DOHH2 (cell line): ENCODE data around the gene PTPRN2.

ENCODE experiments used
- H3F3A ChIP-seq: fragments of 200-600 bp; sonication (generic), shearing (Covaris generic); 2 replicates; pipeline ENCODE4 v1.6.0; 2016; ENCODE audit warnings: antibody characterized with exemption, mild to moderate bottlenecking; ENCODE audit not compliant: control insufficient read depth, insufficient read depth
- H3K27ac ChIP-seq: fragments of 200-600 bp; sonication (generic); 2 replicates; pipeline ENCODE4 v1.5.1; 2014; ENCODE audit warnings: low read depth, mild to moderate bottlenecking, low read length, moderate library complexity
- H3K27me3 ChIP-seq: fragments of 200-600 bp; sonication (generic); 2 replicates; pipeline ENCODE4 v1.6.1; 2014; ENCODE audit warnings: mild to moderate bottlenecking, low read length, mixed read lengths; ENCODE audit not compliant: control insufficient read depth
- H3K36me3 ChIP-seq: fragments of 200-600 bp; sonication (generic); 2 replicates; pipeline ENCODE4 v1.6.1; 2014; ENCODE audit warnings: mild to moderate bottlenecking, low read length, moderate library complexity, mixed read lengths; ENCODE audit not compliant: control insufficient read depth
- H3K4me1 ChIP-seq: fragments of 200-600 bp; sonication (generic); 2 replicates; pipeline ENCODE4 v1.6.1; 2014; ENCODE audit warnings: mild to moderate bottlenecking, low read length, mixed read lengths; ENCODE audit not compliant: control insufficient read depth
- H3K4me2 ChIP-seq: fragments of 200-600 bp; sonication (generic); 2 replicates; pipeline ENCODE4 v1.6.0; 2014; ENCODE audit warnings: mild to moderate bottlenecking, low read length, moderate library complexity
- H3K4me3 ChIP-seq: fragments of 200-600 bp; sonication (generic); 2 replicates; pipeline ENCODE4 v1.5.1; 2014; ENCODE audit warnings: mild to moderate bottlenecking, low read length, mixed read lengths
- H3K79me2 ChIP-seq: fragments of 200-600 bp; sonication (generic); 2 replicates; pipeline ENCODE4 v1.6.1; 2014; ENCODE audit warnings: mild to moderate bottlenecking, low read length, mixed read lengths; ENCODE audit not compliant: control insufficient read depth
- H3K9me2 ChIP-seq: fragments of 200-600 bp; sonication (generic); replicated peaks from 2 replicates; pipeline ENCODE4 v1.6.1; 2014; ENCODE audit warnings: mild to moderate bottlenecking, low read length, mixed read lengths; ENCODE audit not compliant: control insufficient read depth
- H3K9me3 ChIP-seq: fragments of 200-600 bp; sonication (generic); 2 replicates; pipeline ENCODE4 v1.6.1; 2014; ENCODE audit warnings: antibody characterized with exemption, low read length, mixed read lengths; ENCODE audit not compliant: control insufficient read depth, insufficient read depth
- H4K20me1 ChIP-seq: fragments of 200-600 bp; sonication (generic); 2 replicates; pipeline ENCODE4 v1.6.0; 2014; ENCODE audit warnings: low read depth, mild to moderate bottlenecking, antibody characterized with exemption, low read length, moderate library complexity; ENCODE audit not compliant: control insufficient read depth, insufficient read depth
- CTCF ChIP-seq: fragments of 200-600 bp; sonication (generic); IDR thresholded peaks from one replicate; pipeline ENCODE4 v1.5.1; 2014; ENCODE audit warnings: antibody characterized with exemption, mild to moderate bottlenecking, low read depth, low read length; ENCODE audit not compliant: poor library complexity, severe bottlenecking
- EZH2phosphoT487 ChIP-seq: fragments of 200-600 bp; sonication (generic); IDR thresholded peaks from 2 replicates; pipeline ENCODE4 v1.6.1; 2017; ENCODE audit warnings: borderline replicate concordance, mild to moderate bottlenecking, antibody characterized with exemption, low read length, moderate library complexity, mixed read lengths

The PTPRN2 gene

GRCh38 chr7:158165711-158166110, 421.9 kb downstream of the PTPRN2 start:
- H3K4me3 ChIP-seq, result no peak overlapping the region
- no peaks in the 10 kb centered on the region for H3K4me1 ChIP-seq
- TF ChIP-seq EZH2phosphoT487 (no peak), CTCF (no peak)
- no peaks in the 10 kb centered on the region for H3F3A ChIP-seq
- no peaks in the 10 kb centered on the region for H3K36me3 ChIP-seq
- no peaks in the 10 kb centered on the region for H3K27me3 ChIP-seq
- no peak overlapping the region for H3K27ac ChIP-seq
- no peaks in the 10 kb centered on the region for H4K20me1 ChIP-seq
- no peaks in the 10 kb centered on the region for H3K79me2 ChIP-seq
- no peak overlapping the region for H3K4me2 ChIP-seq
- no peaks in the 10 kb centered on the region for H3K9me2 ChIP-seq
- H3K9me3 ChIP-seq, result peaks cover 19% of the 10 kb centered on the region; the same call in 1 of the 2 replicates

- Histone ChIP-seq H3K36me3 (no peaks in the 10 kb centered on the region), H3K4me2 (no peak overlapping the region), H4K20me1 (no peaks in the 10 kb centered on the region), H3K79me2 (no peaks in the 10 kb centered on the region), H3K27me3 (no peaks in the 10 kb centered on the region), H3K4me1 (no peaks in the 10 kb centered on the region), H3F3A (no peaks in the 10 kb centered on the region), H3K9me3 (peaks cover 19% of the 10 kb centered on the region; the same call in 1 of the 2 replicates), H3K4me3 (no peak overlapping the region), H3K27ac (no peak overlapping the region), H3K9me2 (no peaks in the 10 kb centered on the region)
- TF ChIP-seq CTCF (no peak), EZH2phosphoT487 (no peak)
These were observed 423.2 kb downstream of the PTPRN2 start for GRCh38 chr7:158164101-158165095.

- Histone ChIP-seq H3K27ac (no peak overlapping the region), H3F3A (no peaks in the 10 kb centered on the region), H3K9me3 (peaks cover 29% of the 10 kb centered on the region), H3K4me1 (no peaks in the 10 kb centered on the region), H4K20me1 (no peaks in the 10 kb centered on the region), H3K4me2 (no peak overlapping the region), H3K4me3 (no peak overlapping the region), H3K27me3 (no peaks in the 10 kb centered on the region), H3K79me2 (no peaks in the 10 kb centered on the region), H3K9me2 (no peaks in the 10 kb centered on the region), H3K36me3 (no peaks in the 10 kb centered on the region)
- TF ChIP-seq EZH2phosphoT487, result no peak
These were observed 426.4 kb downstream of the PTPRN2 start for GRCh38 chr7:158161194-158161593.

GRCh38 chr7:158160199-158160598, 427.4 kb downstream of the PTPRN2 start:
- H3F3A ChIP-seq, result no peaks in the 10 kb centered on the region
- H3K4me2 ChIP-seq, result no peak overlapping the region
- peaks cover 35% of the 10 kb centered on the region for H3K9me3 ChIP-seq
- H3K4me3 ChIP-seq, result no peak overlapping the region
- H3K9me2 ChIP-seq, result no peaks in the 10 kb centered on the region
- TF ChIP-seq EZH2phosphoT487, result no peak
- no peak for TF ChIP-seq CTCF
- no peaks in the 10 kb centered on the region for H4K20me1 ChIP-seq
- H3K27me3 ChIP-seq, result no peaks in the 10 kb centered on the region
- no peaks in the 10 kb centered on the region for H3K4me1 ChIP-seq
- H3K36me3 ChIP-seq, result no peaks in the 10 kb centered on the region
- H3K79me2 ChIP-seq, result no peaks in the 10 kb centered on the region
- no peak overlapping the region for H3K27ac ChIP-seq
